NT2/D1 (cell line): ENCODE data around the gene C10orf53.
"Not testable (repeated sequence)": the region's sequence is repeated elsewhere in the genome, so short reads cannot be mapped to it uniquely, and the experiment has no call there.

Experiments
- DNase-seq: peaks from one replicate; pipeline ENCODE4 v3.0.0-alpha.2; 2011; ENCODE audit warnings: low read depth, low spot score
- H3K27me3 ChIP-seq: 2 replicates; pipeline ENCODE4 v1.6.0; 2011; ENCODE audit warnings: mild to moderate bottlenecking; ENCODE audit not compliant: insufficient read length, insufficient read depth
- H3K36me3 ChIP-seq: 2 replicates; pipeline ENCODE4 v1.6.1; 2011; ENCODE audit warnings: mild to moderate bottlenecking, low read length, mixed read lengths; ENCODE audit not compliant: insufficient read depth, insufficient read length
- H3K4me1 ChIP-seq: 2 replicates; pipeline ENCODE4 v1.5.1; 2011; ENCODE audit not compliant: insufficient read depth, insufficient read length
- H3K4me3 ChIP-seq: 2 replicates; pipeline ENCODE4 v1.5.1; 2011; ENCODE audit warnings: low read depth; ENCODE audit not compliant: insufficient read length
- H3K9ac ChIP-seq: 2 replicates; pipeline ENCODE4 v1.6.0; 2011; ENCODE audit warnings: low read depth; ENCODE audit not compliant: insufficient read length
- H3K9me3 ChIP-seq: 2 replicates; pipeline ENCODE4 v1.5.1; 2011; ENCODE audit warnings: mild to moderate bottlenecking, low read length; ENCODE audit not compliant: insufficient read depth
- SUZ12 ChIP-seq: IDR thresholded peaks from 2 replicates; pipeline ENCODE4 v1.6.1; 2011; ENCODE audit not compliant: insufficient read length, insufficient read depth; ENCODE audit errors: extremely low read depth
- YY1 ChIP-seq: IDR thresholded peaks from 2 replicates; pipeline ENCODE4 v1.6.1; 2011; ENCODE audit not compliant: insufficient read length, insufficient read depth
- ZNF274 ChIP-seq: IDR thresholded peaks from 2 replicates; pipeline ENCODE4 v1.6.1; 2011; ENCODE audit warnings: mild to moderate bottlenecking, low read depth, low read length

C10orf53 gene

GRCh38 chr10:49678827-49679479 lies 498 bp upstream of the C10orf53 start:
- no peak for DNase-seq
- TF ChIP-seq SUZ12 (no peak), YY1 (no peak), ZNF274 (no peak)
- no peaks in the 10 kb centered on the region for H3K4me1 ChIP-seq
- H3K9ac ChIP-seq: peak overlapping the region; percentile 67
- H3K9me3 ChIP-seq: no peaks in the 10 kb centered on the region
- peaks cover 53% of the 10 kb centered on the region for H3K27me3 ChIP-seq
- no peaks in the 10 kb centered on the region for H3K36me3 ChIP-seq
- H3K4me3 ChIP-seq: no peak overlapping the region

GRCh38 chr10:49682449-49682848 lies 3.0 kb downstream of the C10orf53 start:
- H3K9me3 ChIP-seq: peaks cover 12% of the 10 kb centered on the region; the same call in 1 of the 2 replicates
- not testable (repeated sequence) for H3K4me3 ChIP-seq, H3K9ac ChIP-seq, DNase-seq, H3K36me3 ChIP-seq, H3K4me1 ChIP-seq
- H3K27me3 ChIP-seq: peaks cover 50% of the 10 kb centered on the region

DNA sequence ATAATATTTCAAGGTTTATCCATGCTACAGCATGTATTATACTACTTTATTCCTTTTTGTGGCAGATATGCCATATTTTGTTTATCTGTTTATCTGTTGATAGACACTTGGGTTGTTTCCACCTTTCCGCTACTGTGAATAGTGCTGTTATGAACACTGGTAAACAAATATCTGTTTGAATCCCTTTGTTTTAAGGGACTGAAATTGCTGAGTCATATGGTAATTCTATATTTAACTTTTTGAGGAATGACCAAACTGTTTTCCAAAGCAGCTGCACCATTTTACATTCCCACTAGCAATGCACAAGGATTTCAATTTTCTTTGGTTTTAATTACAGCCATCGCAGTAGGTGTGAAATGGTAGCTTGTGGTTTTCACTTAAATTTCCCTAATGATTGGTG lies 3.4 kb downstream of the C10orf53 start:
- H3K9me3 ChIP-seq: peaks cover 14% of the 10 kb centered on the region; the same call in 1 of the 2 replicates
- DNase-seq: no peak
- H3K36me3 ChIP-seq: no peaks in the 10 kb centered on the region
- H3K27me3 ChIP-seq: peaks cover 50% of the 10 kb centered on the region
- H3K4me1 ChIP-seq: peaks cover 3% of the 10 kb centered on the region
- no peak overlapping the region for H3K9ac ChIP-seq
- no peak overlapping the region for H3K4me3 ChIP-seq
- TF ChIP-seq YY1 (no peak), SUZ12 (no peak), ZNF274 (no peak)

DNA sequence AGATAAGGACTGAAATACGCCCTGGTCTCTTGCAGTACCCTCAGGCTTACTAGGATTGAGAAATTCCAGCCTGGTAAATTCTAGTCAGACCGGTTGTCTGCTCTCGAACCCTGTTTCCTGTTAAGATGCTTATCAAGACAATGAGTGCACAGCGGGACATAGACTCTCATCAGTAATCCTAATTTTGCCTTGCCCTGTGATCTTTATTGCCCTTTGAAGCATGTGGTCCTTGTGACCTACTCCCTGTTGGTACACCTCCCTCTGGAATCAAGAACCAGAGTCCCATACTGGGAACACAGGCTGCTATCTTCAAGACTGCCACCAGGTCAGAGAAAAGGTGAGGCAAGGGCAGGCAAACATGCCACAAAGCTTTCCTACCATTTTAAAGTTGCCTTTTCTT lies 7.2 kb downstream of the C10orf53 start:
- H3K4me1 ChIP-seq: peaks cover 17% of the 10 kb centered on the region
- H3K9me3 ChIP-seq: peaks cover 14% of the 10 kb centered on the region; the same call in 1 of the 2 replicates
- TF ChIP-seq SUZ12 (no peak), YY1 (no peak), ZNF274 (no peak)
- H3K27me3 ChIP-seq: peaks cover 40% of the 10 kb centered on the region
- no peak overlapping the region for H3K4me3 ChIP-seq
- H3K9ac ChIP-seq: no peak overlapping the region
- no peaks in the 10 kb centered on the region for H3K36me3 ChIP-seq
- DNase-seq: no peak

- peaks cover 55% of the 10 kb centered on the region for H3K27me3 ChIP-seq
- peaks cover 20% of the 10 kb centered on the region for H3K4me1 ChIP-seq
- no peak overlapping the region for H3K4me3 ChIP-seq
- H3K36me3 ChIP-seq: no peaks in the 10 kb centered on the region
- no peak for DNase-seq
- H3K9ac ChIP-seq: peak overlapping the region; percentile 10
- H3K9me3 ChIP-seq: peaks cover 19% of the 10 kb centered on the region; the same call in 1 of the 2 replicates
- no peak for TF ChIP-seq ZNF274
Measured at GRCh38 chr10:49688261-49688846, 8.9 kb downstream of the C10orf53 start.

GRCh38 chr10:49688920-49689319 lies 9.5 kb downstream of the C10orf53 start:
- H3K27me3 ChIP-seq: peaks cover 60% of the 10 kb centered on the region
- TF ChIP-seq SUZ12: no peak
- TF ChIP-seq YY1: no peak
- TF ChIP-seq ZNF274: no peak
- DNase-seq: no peak
- no peaks in the 10 kb centered on the region for H3K36me3 ChIP-seq
- peaks cover 22% of the 10 kb centered on the region; the same call in 1 of the 2 replicates for H3K9me3 ChIP-seq
- no peak overlapping the region for H3K4me3 ChIP-seq
- no peak overlapping the region for H3K9ac ChIP-seq
- peaks cover 20% of the 10 kb centered on the region for H3K4me1 ChIP-seq

DNA sequence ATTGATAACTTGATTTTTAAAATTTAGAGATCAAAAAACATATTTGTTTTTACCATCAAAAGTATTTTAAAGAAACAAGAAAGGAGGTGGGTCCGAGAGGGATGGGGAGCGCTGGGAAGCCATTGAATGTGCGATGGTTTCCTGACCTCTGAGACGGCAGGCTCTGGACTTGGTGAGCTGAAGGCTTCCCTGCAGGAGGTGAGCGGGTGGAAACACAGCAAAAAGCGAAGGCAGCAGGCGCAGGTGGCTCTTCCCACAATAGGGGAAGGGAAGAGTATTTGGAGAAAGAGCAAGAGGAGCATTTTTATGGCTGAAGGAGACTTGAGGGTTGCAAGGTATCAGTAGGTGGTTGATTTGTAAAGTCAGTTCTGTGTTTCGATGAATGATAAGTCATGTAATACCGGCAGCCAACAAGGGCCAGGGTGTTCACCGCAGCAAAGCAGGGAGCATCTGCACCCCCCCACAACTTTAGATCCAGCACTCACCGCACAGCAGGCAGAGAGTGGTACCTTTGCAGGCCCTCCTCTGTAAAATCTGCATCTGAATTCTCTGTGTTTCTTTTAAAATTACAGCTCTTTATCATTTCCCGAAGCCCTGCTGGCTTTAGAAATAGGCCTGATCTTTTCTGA lies 10.5 kb downstream of the C10orf53 start:
- TF ChIP-seq SUZ12: no peak
- TF ChIP-seq YY1: no peak
- no peak for TF ChIP-seq ZNF274
- peak; percentile 28 for DNase-seq
- no peak overlapping the region for H3K9ac ChIP-seq
- H3K9me3 ChIP-seq: peaks cover 22% of the 10 kb centered on the region; the same call in 1 of the 2 replicates
- no peaks in the 10 kb centered on the region for H3K36me3 ChIP-seq
- H3K4me1 ChIP-seq: peaks cover 20% of the 10 kb centered on the region
- peaks cover 70% of the 10 kb centered on the region for H3K27me3 ChIP-seq
- H3K4me3 ChIP-seq: no peak overlapping the region
